ENCODE data around the gene FBLN1. TPM values are rescaled to one million over a fixed set of nuclear protein-coding genes. Genes with fewer than 3 reads are reported as not detected.
A peak's percentile ranks its signal among the peaks of the same experiment; 100 is the strongest.
"Not testable (repeated sequence)": the region's sequence is repeated elsewhere in the genome, so short reads cannot be mapped to it uniquely, and the experiment has no call there.

Gene FBLN1
- total RNA-seq, 1 experiment from 2014 or later = 23.4 TPM

- BruUV-seq (replicated peaks); H4K20me1 ChIP-seq (ENCODE audit: insufficient read depth); H3K27me3 ChIP-seq (ENCODE audit: insufficient read depth, low read length); ATAC-seq; H3K36me3 ChIP-seq (ENCODE audit: control insufficient read depth in 1 of 2, insufficient read depth in 2 of 2, low read length in 2 of 2); H3K4me2 ChIP-seq (ENCODE audit: low read length); H2AFZ ChIP-seq (ENCODE audit: low read depth, low read length, poor library complexity, severe bottlenecking); H3K79me2 ChIP-seq (ENCODE audit: insufficient read depth, low read length); H3K27ac ChIP-seq (ENCODE audit: low read depth, low read length); intact Hi-C loops (cut with micrococcal nuclease); H3K9me3 ChIP-seq (ENCODE audit: control insufficient read depth in 1 of 2, insufficient read depth in 1 of 2, low read depth in 1 of 2, low read length in 2 of 2); DNase-seq (ENCODE audit: low read depth, low spot score); RAD21 ChIA-PET (ENCODE audit: low non-redundant PET in 1 of 2, low total read pairs in 2 of 2, uncharacterized antibody in 2 of 2, unreplicated experiment in 2 of 2); H3K9ac ChIP-seq (ENCODE audit: low read length); H3K9me2 ChIP-seq (ENCODE audit: insufficient read depth); H3K4me3 ChIP-seq (replicated peaks in 1 of 2; ENCODE audit: low read depth in 1 of 2, low read length in 2 of 2); CTCF ChIA-PET: not testable (repeated sequence)
- POLR2A ChIA-PET = interaction anchor here (0.6 kb wide), 1 partner anchor 351 kb away, joined by 4 read pairs; no protein-coding TSS in a partner anchor
- peaks cover 5 to 11% of the 10 kb centered on the region in 2 experiments; a peak in 3 of 4 replicates for H3K4me1 ChIP-seq (ENCODE audit: control insufficient read depth in 1 of 2, insufficient read depth in 2 of 2, low read length in 2 of 2)
Observed at GRCh38 chr22:45494306-45494705, 8.4 kb upstream of the FBLN1 start.

- intact Hi-C loops (cut with micrococcal nuclease); H3K9ac ChIP-seq (ENCODE audit: low read length); H3K36me3 ChIP-seq (ENCODE audit: control insufficient read depth in 1 of 2, insufficient read depth in 2 of 2, low read length in 2 of 2); POLR2A ChIA-PET; H2AFZ ChIP-seq (ENCODE audit: low read depth, low read length, poor library complexity, severe bottlenecking); H3K27ac ChIP-seq (ENCODE audit: low read depth, low read length); H3K4me3 ChIP-seq (replicated peaks in 1 of 2; ENCODE audit: low read depth in 1 of 2, low read length in 2 of 2); CTCF ChIA-PET; H3K27me3 ChIP-seq (ENCODE audit: insufficient read depth, low read length); H3K4me2 ChIP-seq (ENCODE audit: low read length); DNase-seq (ENCODE audit: low read depth, low spot score); H3K9me3 ChIP-seq (ENCODE audit: control insufficient read depth in 1 of 2, insufficient read depth in 1 of 2, low read depth in 1 of 2, low read length in 2 of 2); BruUV-seq (replicated peaks); ATAC-seq; H4K20me1 ChIP-seq (ENCODE audit: insufficient read depth); H3K79me2 ChIP-seq (ENCODE audit: insufficient read depth, low read length); RAD21 ChIA-PET (ENCODE audit: low non-redundant PET in 1 of 2, low total read pairs in 2 of 2, uncharacterized antibody in 2 of 2, unreplicated experiment in 2 of 2); H3K9me2 ChIP-seq (ENCODE audit: insufficient read depth): not testable (repeated sequence)
- peaks cover 5 to 15% of the 10 kb centered on the region in 2 experiments; a peak in 3 of 4 replicates for H3K4me1 ChIP-seq (ENCODE audit: control insufficient read depth in 1 of 2, insufficient read depth in 2 of 2, low read length in 2 of 2)
Observed at GRCh38 chr22:45495616-45496015, 7.1 kb upstream of the FBLN1 start.

GRCh38 chr22:45496451-45496941 is 6.2 kb upstream of the FBLN1 start:
- Histone ChIP-seq H2AFZ (ENCODE audit: low read depth, low read length, poor library complexity, severe bottlenecking) (no peak overlapping the region), H3K9me3 (ENCODE audit: control insufficient read depth in 1 of 2, insufficient read depth in 1 of 2, low read depth in 1 of 2, low read length in 2 of 2) (no peaks in the 10 kb centered on the region), H3K27me3 (ENCODE audit: insufficient read depth, low read length) (no peaks in the 10 kb centered on the region), H3K9ac (ENCODE audit: low read length) (no peak overlapping the region), H3K4me2 (ENCODE audit: low read length) (peak overlapping the region; percentile 51), H3K9me2 (ENCODE audit: insufficient read depth) (no peaks in the 10 kb centered on the region), H3K27ac (ENCODE audit: low read depth, low read length) (no peak overlapping the region), H3K79me2 (ENCODE audit: insufficient read depth, low read length) (no peaks in the 10 kb centered on the region), H3K36me3 (ENCODE audit: control insufficient read depth in 1 of 2, insufficient read depth in 2 of 2, low read length in 2 of 2) (no peaks in the 10 kb centered on the region), H3K4me3 (replicated peaks in 1 of 2; ENCODE audit: low read depth in 1 of 2, low read length in 2 of 2) (no peak overlapping the region), H4K20me1 (ENCODE audit: insufficient read depth) (no peaks in the 10 kb centered on the region), H3K4me1 (ENCODE audit: control insufficient read depth in 1 of 2, insufficient read depth in 2 of 2, low read length in 2 of 2) (peaks cover 5 to 15% of the 10 kb centered on the region in 2 experiments; a peak in 3 of 4 replicates)
- no peak for DNase-seq (ENCODE audit: low read depth, low spot score)
- ChIA-PET POLR2A (no interaction called here), CTCF (no interaction called here), RAD21 (ENCODE audit: low non-redundant PET in 1 of 2, low total read pairs in 2 of 2, uncharacterized antibody in 2 of 2, unreplicated experiment in 2 of 2) (no interaction called here)
- BruUV-seq (replicated peaks) = no TSS peak
- ATAC-seq = no peak
- intact Hi-C loops (cut with micrococcal nuclease) = no loop called here
- TF ChIP-seq CTCF (IDR thresholded peaks at IDR 0.05 in 2 of 3, conservative IDR thresholded peaks at IDR 0.05 in 1 of 3; ENCODE audit: borderline replicate concordance in 1 of 3, insufficient read depth in 1 of 3, low read depth in 2 of 3, low read length in 2 of 3) = no peak
- TF ChIP-seq SRF (IDR thresholded peaks at IDR 0.05; ENCODE audit: low read depth) = no peak
- no peak for TF ChIP-seq POLR2A (IDR thresholded peaks at IDR 0.05; ENCODE audit: borderline replicate concordance, extremely low read depth, insufficient read depth, insufficient read length)
- no peak for TF ChIP-seq ZBTB33 (IDR thresholded peaks at IDR 0.05; ENCODE audit: extremely low read depth, insufficient replicate concordance, low read length)
- no peak for TF ChIP-seq RAD21 (IDR thresholded peaks at IDR 0.05; ENCODE audit: low read depth)
- no peak for TF ChIP-seq ATF3 (IDR thresholded peaks at IDR 0.05)
- no peak for TF ChIP-seq CEBPB (IDR thresholded peaks at IDR 0.05; ENCODE audit: low read depth)
- TF ChIP-seq SIN3A (IDR thresholded peaks at IDR 0.05; ENCODE audit: low read depth) = no peak
- no peak for TF ChIP-seq EZH2phosphoT487 (IDR thresholded peaks at IDR 0.05; ENCODE audit: borderline replicate concordance)
- TF ChIP-seq POLR2AphosphoS5 (IDR thresholded peaks at IDR 0.05; ENCODE audit: low read depth, low read length) = no peak

Data from HCT116 (cell line).